Suppressor macrophage treated with lipopolysaccharide for 4 hours (primary cell): Measurements from ENCODE around the gene SIGLEC11.

Source experiments
- DNase-seq: peaks from one replicate; pipeline ENCODE4 v3.0.0-alpha.2; 2020

Gene SIGLEC11

DNA sequence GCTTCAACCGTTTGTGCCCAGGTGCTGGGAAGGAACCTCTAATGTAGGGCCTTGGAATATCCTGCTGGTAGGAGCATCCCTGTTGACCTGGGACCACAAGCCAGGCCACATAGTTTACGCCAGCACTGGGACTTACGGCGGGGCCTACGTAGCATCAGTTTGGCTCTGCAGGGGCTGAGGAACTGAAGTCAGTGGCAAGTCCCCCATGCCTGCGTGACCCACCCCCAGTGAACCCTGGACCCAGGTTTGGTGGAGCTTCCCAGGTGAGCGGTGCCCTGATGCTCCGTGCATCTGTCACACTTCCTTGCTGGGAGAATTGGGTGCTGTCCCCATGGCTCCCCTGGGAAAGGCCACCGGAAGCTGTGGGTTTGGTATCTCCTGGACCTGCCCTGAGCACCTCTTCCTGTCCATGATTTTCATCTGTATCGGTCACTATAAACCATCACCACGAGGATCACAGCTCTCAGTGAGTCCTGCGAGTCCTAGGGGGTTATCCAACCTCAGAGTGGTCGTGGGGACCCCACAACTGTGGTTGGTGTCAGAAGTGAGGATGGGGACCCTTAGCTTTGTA lies 9.9 kb downstream of the SIGLEC11 start:
- no peak for DNase-seq

GRCh38 chr19:49950590-49950948 lies 10.4 kb downstream of the SIGLEC11 start:
- DNase-seq: no peak

DNA sequence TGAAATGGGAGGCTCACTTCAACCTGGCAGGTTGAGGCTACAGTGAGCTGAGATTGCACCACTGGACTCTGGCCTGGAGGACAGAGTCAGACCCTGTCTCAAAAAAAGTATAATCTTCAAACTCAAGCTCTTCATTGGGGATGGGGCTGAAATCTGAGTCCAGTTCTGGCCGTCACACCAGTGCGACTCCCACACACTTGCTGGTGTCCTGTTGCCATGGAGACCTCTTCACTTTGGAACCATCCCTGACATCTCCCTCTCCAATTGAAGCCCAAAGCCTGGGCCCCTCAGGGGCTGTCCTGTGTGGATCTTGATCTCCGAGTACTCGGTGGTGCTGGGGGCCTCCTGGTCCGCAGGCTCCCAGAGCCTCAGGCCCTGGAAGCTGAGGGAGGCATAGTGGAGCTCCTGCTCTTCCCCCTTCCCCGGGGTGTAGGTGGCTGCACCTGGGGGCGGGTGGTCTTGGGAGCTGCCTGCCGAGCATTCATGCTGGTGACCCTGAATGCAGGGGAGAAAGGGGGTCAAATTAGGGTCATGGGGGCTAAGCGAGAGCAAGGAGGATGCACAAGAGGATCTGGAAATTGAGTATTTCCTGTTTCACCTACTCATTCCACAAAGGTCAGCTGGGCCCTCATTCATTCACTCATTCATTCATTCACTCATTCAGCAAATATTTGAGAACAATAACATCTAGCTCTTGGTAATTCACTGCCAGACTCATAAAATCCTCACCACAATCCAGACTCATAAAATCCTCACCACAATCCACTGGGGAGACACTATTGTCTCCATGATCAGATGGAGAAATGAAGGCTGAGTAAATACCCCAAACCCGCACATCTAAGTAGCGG lies 11.0 kb downstream of the SIGLEC11 start:
- DNase-seq: no peak

DNA sequence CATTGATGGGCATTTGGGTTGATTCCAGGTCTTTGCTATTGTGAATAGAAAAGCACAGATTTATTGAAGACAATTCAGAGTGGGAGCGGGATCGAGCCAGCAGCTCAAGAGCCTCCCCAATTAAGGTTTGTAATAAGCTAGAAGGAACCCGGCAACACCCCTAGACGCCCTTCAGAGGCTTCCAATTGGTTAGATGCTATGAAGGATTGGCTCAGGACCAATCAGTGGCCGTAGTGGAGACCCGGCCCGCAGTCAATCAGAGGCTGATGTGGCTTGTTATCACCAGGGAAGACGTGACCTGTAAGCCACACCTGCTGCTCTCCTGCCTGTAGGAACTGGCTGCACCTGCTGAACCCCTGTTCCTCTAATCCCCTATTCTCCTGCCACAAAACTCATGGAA lies 14.6 kb downstream of the SIGLEC11 start:
- DNase-seq: no peak

DNA sequence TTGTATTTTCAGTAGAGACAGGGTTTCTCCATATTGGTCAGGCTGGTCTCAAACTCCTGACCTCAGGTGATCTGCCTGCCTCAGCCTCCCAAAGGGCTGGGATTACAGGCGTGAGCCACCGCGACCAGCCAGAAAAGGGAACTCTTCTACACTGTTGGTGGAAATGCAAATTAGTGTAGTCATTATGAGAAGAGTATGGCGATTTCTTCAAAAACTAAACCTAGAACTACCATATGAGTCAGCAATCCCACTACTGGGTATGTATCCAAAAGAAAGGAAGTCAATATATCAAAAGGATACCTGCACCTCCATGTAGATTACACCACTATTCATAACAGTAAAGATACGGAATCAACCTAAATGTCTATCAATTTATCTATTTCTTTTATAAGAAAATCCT lies 16.4 kb downstream of the SIGLEC11 start:
- peak; percentile 78 for DNase-seq

DNA sequence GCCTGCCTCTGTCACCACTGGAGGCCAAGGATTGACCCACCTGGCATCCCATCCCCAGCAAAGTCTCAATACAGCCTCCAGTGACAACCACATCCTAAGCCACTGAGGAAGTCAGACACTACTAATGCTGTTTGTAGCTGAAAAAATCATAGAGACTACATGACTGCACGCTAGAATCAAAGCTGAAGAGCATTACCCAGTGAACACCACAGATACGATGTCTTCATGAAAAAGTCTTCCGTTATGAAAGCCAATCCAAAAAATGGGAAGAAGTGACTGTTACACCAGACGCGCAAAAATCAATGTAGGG lies 20.5 kb downstream of the SIGLEC11 start:
- DNase-seq: no peak

- no peak for DNase-seq
These were observed 21.1 kb downstream of the SIGLEC11 start for GRCh38 chr19:49939721-49940481.

- no peak for DNase-seq
These were observed 22.3 kb downstream of the SIGLEC11 start for GRCh38 chr19:49938662-49939061.

DNA sequence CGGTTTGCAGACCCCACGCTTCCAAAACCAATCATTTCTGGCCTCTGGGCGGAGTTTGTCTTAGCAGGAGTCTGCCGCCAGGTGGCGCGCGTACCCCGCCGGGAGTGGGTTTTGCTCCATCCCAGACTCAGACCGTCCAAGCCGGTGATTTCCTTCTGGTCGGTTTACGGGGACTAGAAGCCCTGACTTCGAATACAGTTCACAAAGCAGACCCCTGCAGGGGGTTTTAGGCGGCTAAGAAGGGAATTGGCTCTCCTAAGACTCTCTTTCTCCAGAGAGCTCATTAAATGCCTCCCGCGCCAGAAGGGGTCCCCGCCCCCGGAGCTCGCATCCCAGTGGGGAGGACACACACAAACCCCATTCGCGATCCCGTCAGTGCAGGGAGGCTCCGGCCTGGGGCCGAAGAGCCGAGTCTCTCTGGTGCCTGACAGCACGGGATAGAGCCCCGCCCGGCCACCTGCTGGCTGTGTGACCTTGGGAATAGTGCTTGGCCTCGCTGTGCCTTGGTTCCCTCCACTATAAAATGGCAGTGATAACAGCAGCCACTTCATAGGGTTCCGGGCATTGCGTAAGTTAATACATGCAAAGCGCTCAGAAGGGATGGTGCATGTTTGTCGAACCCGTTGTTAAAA lies 23.1 kb downstream of the SIGLEC11 start:
- DNase-seq: peak; percentile 87

DNA sequence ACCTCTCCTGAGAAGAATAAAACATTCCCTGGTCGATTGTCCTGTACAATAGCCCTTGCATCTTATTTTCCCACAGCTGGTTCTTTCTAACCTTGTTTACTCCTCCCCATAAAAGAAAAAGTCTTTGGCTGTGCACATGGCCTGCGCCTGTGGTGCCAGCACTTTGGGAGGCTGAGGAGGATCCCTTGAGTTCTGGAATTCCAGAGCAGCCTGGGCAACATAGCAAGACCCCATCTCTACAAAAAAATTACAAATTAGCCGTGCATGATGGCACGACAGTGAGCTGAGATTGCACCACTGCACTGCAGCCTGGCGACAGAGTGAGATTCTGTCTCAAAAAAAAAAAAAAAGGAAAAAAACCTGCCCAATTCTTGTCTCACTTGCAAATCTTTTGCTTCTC lies 24.4 kb downstream of the SIGLEC11 start:
- DNase-seq: no peak

- no peak for DNase-seq
These were observed 27.3 kb downstream of the SIGLEC11 start for GRCh38 chr19:49933643-49934042.

DNA sequence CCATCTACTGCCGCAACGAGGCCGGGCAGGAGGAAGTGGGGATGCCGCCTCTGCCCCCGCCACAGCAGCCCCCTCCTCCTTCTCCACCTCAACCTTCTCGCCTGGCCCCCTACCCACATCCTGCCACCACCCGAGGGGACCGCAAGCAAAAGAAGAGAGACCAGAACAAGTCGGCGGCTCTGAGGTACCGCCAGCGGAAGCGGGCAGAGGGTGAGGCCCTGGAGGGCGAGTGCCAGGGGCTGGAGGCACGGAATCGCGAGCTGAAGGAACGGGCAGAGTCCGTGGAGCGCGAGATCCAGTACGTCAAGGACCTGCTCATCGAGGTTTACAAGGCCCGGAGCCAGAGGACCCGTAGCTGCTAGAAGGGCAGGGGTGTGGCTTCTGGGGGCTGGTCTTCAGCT lies 28.2 kb downstream of the SIGLEC11 start:
- DNase-seq: no peak

- no peak for DNase-seq
These were observed 28.9 kb downstream of the SIGLEC11 start for GRCh38 chr19:49932041-49932451.

GRCh38 chr19:49931293-49932040 lies 29.5 kb downstream of the SIGLEC11 start:
- DNase-seq: no peak

GRCh38 chr19:49930483-49931011 lies 30.4 kb downstream of the SIGLEC11 start:
- DNase-seq: peak; percentile 44

- DNase-seq: peak; percentile 98
These were observed 31.1 kb downstream of the SIGLEC11 start for GRCh38 chr19:49929611-49930482.

GRCh38 chr19:49929121-49929610 lies 31.8 kb downstream of the SIGLEC11 start, which contains the start of the genes ATF5 and NUP62:
TSS of gene ATF5 (plus strand) at chr19:49929205. CDS start at chr19:49930851, 1,646 bp downstream.
TSS of gene NUP62 (minus strand) at chr19:49929504. CDS start at chr19:49909807, 19,697 bp downstream.
- peak; percentile 93 for DNase-seq

DNA sequence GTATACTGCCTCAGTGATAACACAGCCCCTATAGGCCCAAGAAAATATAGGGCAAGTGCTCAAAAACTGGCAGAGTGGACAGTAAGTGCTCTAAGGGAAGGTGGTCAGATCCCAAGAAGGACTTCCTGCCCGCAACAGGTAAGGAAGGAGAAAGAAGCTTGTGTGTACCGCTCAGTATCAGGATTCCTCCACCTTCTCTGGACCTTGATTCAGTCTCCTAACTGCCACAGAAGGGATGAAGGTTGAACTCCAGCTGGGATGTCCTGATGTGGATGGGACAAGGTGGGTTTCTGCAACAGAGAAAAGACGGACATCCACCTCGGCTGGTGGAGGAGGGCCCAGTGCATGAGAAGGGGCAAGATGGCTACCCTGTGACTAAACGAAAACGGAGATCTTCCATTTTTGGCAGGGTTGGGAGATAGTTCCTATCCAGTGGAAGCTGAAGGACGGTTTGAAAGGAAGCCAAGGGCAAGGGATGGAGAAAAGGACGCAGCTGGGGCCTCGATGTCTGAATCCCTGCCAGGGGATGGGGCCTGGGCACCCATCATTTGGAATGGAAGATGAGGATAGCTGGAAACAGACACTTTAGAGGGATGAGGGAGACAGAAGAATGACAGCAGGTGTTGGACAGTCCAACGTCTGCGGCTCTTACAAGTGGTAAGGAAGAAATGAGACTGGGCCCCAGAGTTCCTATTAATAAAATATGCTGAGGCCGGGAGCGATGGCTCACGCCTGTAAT lies 33.3 kb downstream of the SIGLEC11 start:
- DNase-seq: no peak

GRCh38 chr19:49926515-49926914 lies 34.5 kb downstream of the SIGLEC11 start:
- DNase-seq: no peak

- no peak for DNase-seq
These were observed 35.5 kb downstream of the SIGLEC11 start for GRCh38 chr19:49925486-49925885.
